ENCODE measurements around the gene TNIP1.
A peak's percentile ranks its signal among the peaks of the same experiment; 100 is the strongest.

Gene TNIP1

GRCh38 chr5:151037561-151038411, 43.0 kb downstream of the TNIP1 start:
- no peak for DNase-seq

GRCh38 chr5:151036556-151036955, 44.3 kb downstream of the TNIP1 start:
- peak; percentile 83 for DNase-seq

- no peak for DNase-seq
Measured at GRCh38 chr5:151034422-151035379, 46.1 kb downstream of the TNIP1 start.

- DNase-seq = no peak
Measured at GRCh38 chr5:151033217-151033934, 47.5 kb downstream of the TNIP1 start.

- DNase-seq = no peak
Measured at GRCh38 chr5:151031554-151031953, 49.3 kb downstream of the TNIP1 start.

GRCh38 chr5:151030379-151030778, 50.5 kb downstream of the TNIP1 start:
- DNase-seq = no peak

GRCh38 chr5:151030056-151030336, 50.8 kb downstream of the TNIP1 start:
- DNase-seq = no peak

- DNase-seq = no peak
Measured at GRCh38 chr5:151029179-151030055, 51.4 kb downstream of the TNIP1 start.

GRCh38 chr5:151028717-151029116, 52.1 kb downstream of the TNIP1 start:
- DNase-seq = no peak

GRCh38 chr5:151027961-151028479, 52.8 kb downstream of the TNIP1 start:
- DNase-seq = no peak

- DNase-seq = no peak
Measured at GRCh38 chr5:151026679-151027078, 54.2 kb downstream of the TNIP1 start.

- no peak for DNase-seq
Measured at GRCh38 chr5:151026088-151026487, 54.7 kb downstream of the TNIP1 start.

GRCh38 chr5:151025250-151025606, 55.6 kb downstream of the TNIP1 start:
- DNase-seq = no peak

- DNase-seq = no peak
Measured at GRCh38 chr5:151024440-151025249, 56.2 kb downstream of the TNIP1 start.

GRCh38 chr5:151023651-151024050, 57.2 kb downstream of the TNIP1 start:
- DNase-seq = no peak

- no peak for DNase-seq
Measured at GRCh38 chr5:151023047-151023615, 57.7 kb downstream of the TNIP1 start.

GRCh38 chr5:151022511-151023018, 58.3 kb downstream of the TNIP1 start:
- no peak for DNase-seq

- no peak for DNase-seq
Measured at GRCh38 chr5:151021746-151022145, 59.1 kb downstream of the TNIP1 start.

GRCh38 chr5:151020304-151021110, 60.3 kb downstream of the TNIP1 start, which contains the start of gene GPX3:
TSS of gene GPX3 (plus strand) at chr5:151020591. CDS start at chr5:151020655, 64 bp downstream.
- no peak for DNase-seq

- no peak for DNase-seq
Measured at GRCh38 chr5:151019331-151019730, 61.5 kb downstream of the TNIP1 start.
